ENCODE measurements around the gene AKT1S1. TPM values are rescaled to one million over a fixed set of nuclear protein-coding genes. Genes with fewer than 3 reads are reported as not detected.

Gene AKT1S1
- total RNA-seq, 1 experiment from 2014 or later = 70.6 TPM

DNA sequence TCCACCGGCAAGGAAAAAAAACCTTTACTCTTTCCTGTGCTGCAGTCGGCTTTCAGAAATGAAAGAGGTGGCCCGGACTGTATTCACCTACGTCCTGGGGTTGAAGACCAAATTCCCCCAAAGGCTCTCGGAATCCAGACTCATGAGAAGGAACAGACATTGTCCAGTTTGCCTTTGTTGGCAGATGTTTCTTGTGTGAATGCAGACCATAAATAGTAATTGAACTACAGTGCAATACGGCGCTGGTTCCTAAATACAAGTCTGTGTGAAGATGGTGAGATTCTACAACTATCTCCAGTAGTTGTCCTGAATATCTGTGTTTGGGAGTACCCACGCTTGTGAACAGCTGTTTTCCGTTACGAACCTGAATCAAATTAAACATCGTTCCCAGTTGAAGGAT, 37.4 kb downstream of the AKT1S1 start (continued):
- TF ChIP-seq, protein P1, sequence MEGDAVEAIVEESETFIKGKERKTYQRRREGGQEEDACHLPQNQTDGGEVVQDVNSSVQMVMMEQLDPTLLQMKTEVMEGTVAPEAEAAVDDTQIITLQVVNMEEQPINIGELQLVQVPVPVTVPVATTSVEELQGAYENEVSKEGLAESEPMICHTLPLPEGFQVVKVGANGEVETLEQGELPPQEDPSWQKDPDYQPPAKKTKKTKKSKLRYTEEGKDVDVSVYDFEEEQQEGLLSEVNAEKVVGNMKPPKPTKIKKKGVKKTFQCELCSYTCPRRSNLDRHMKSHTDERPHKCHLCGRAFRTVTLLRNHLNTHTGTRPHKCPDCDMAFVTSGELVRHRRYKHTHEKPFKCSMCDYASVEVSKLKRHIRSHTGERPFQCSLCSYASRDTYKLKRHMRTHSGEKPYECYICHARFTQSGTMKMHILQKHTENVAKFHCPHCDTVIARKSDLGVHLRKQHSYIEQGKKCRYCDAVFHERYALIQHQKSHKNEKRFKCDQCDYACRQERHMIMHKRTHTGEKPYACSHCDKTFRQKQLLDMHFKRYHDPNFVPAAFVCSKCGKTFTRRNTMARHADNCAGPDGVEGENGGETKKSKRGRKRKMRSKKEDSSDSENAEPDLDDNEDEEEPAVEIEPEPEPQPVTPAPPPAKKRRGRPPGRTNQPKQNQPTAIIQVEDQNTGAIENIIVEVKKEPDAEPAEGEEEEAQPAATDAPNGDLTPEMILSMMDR (IDR thresholded peaks at IDR 0.05 in 2 of 3, conservative IDR thresholded peaks at IDR 0.05 in 1 of 3; ENCODE audit: borderline replicate concordance in 1 of 3, insufficient read depth in 1 of 3, low read depth in 2 of 3, low read length in 2 of 3) = no peak
- TF ChIP-seq ZNF274 (IDR thresholded peaks at IDR 0.05; ENCODE audit: low read depth, low read length) = no peak

DNA sequence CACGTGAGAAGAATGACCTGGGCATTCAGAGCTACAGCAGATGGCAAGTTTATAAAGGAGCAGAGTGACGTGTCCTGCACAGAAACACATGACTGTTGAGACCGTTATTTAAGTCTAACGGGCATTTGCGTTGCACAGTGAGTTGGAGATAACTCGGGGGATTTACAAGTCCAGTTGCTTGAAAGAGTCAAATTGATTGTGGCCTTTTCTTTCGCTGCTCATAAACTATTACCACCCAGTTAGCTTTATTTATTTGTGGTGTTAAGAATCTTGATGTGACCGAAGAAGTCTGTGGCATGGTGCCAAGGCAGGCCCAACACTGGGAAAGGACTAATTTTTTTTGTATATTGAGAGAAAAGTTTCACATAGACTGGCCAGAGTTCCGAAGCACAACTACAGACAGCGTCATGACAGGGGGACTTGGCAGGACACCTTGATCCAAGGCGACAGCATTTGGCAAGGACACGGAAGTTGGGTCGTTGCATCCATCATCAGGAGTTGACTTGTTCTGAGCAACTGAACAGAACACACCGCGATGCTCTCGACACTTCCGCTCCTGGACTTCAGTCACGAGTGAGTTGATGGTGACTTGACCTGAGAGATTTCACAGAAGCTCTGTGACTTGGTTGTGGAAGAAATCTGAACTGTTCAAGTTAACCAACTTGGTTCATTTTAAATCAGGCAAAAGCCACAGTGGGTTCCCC, 38.1 kb downstream of the AKT1S1 start:
- CTCF ChIA-PET = no interaction called here
- DNase-seq (ENCODE audit: low read depth, low spot score) (no peak), ATAC-seq (no peak)
- peaks cover 26 to 35% of the 10 kb centered on the region in 2 experiments for H3K36me3 ChIP-seq (ENCODE audit: control insufficient read depth in 1 of 2, insufficient read depth in 2 of 2, low read length in 2 of 2)
- H2AFZ ChIP-seq (ENCODE audit: low read depth, low read length, poor library complexity, severe bottlenecking) = no peak overlapping the region
- intact Hi-C loops (cut with micrococcal nuclease) = no loop called here
- RAD21 ChIA-PET (ENCODE audit: low non-redundant PET in 1 of 2, low total read pairs in 2 of 2, uncharacterized antibody in 2 of 2, unreplicated experiment in 2 of 2) = no interaction called here
- H4K20me1 ChIP-seq (ENCODE audit: insufficient read depth) = no peaks in the 10 kb centered on the region
- H3K79me2 ChIP-seq (ENCODE audit: insufficient read depth, low read length) = no peaks in the 10 kb centered on the region
- H3K4me3 ChIP-seq (replicated peaks in 1 of 2; ENCODE audit: low read depth in 1 of 2, low read length in 2 of 2) = no peak overlapping the region
- no peaks in the 10 kb centered on the region for H3K27me3 ChIP-seq (ENCODE audit: insufficient read depth, low read length)
- H3K9me2 ChIP-seq (ENCODE audit: insufficient read depth) = no peaks in the 10 kb centered on the region
- H3K4me1 ChIP-seq (ENCODE audit: control insufficient read depth in 1 of 2, insufficient read depth in 2 of 2, low read length in 2 of 2) = no peaks in the 10 kb centered on the region
- TSS peak; percentile 39 for BruUV-seq (replicated peaks)
- no peak overlapping the region for H3K4me2 ChIP-seq (ENCODE audit: low read length)
- no peak overlapping the region for H3K9ac ChIP-seq (ENCODE audit: low read length)
- no peak overlapping the region for H3K27ac ChIP-seq (ENCODE audit: low read depth, low read length)
- POLR2A ChIA-PET = no interaction called here
- H3K9me3 ChIP-seq (ENCODE audit: control insufficient read depth in 1 of 2, insufficient read depth in 1 of 2, low read depth in 1 of 2, low read length in 2 of 2) = no peaks in the 10 kb centered on the region
- TF ChIP-seq ELF1 (IDR thresholded peaks at IDR 0.05; ENCODE audit: borderline replicate concordance, low read depth) (no peak), ZFX (IDR thresholded peaks at IDR 0.05) (no peak), FOSL1 (IDR thresholded peaks at IDR 0.05; ENCODE audit: low read depth) (no peak), EZH2 (IDR thresholded peaks at IDR 0.05) (no peak), EZH2phosphoT487 (IDR thresholded peaks at IDR 0.05; ENCODE audit: borderline replicate concordance) (no peak), RAD21 (IDR thresholded peaks at IDR 0.05; ENCODE audit: low read depth) (no peak), JUND (IDR thresholded peaks at IDR 0.05) (no peak), CBX3 (IDR thresholded peaks at IDR 0.05; ENCODE audit: low read depth) (no peak), YY1 (IDR thresholded peaks at IDR 0.05; ENCODE audit: extremely low read depth, insufficient replicate concordance, low read depth, low read length) (no peak), POLR2A (IDR thresholded peaks at IDR 0.05; ENCODE audit: borderline replicate concordance, extremely low read depth, insufficient read depth, insufficient read length) (no peak), ATF3 (IDR thresholded peaks at IDR 0.05) (no peak), EGR1 (IDR thresholded peaks at IDR 0.05; ENCODE audit: low read depth) (no peak), ZNF274 (IDR thresholded peaks at IDR 0.05; ENCODE audit: low read depth, low read length) (no peak)
- TF ChIP-seq, protein P2, sequence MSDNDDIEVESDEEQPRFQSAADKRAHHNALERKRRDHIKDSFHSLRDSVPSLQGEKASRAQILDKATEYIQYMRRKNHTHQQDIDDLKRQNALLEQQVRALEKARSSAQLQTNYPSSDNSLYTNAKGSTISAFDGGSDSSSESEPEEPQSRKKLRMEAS (IDR thresholded peaks at IDR 0.05) = no peak
- TF ChIP-seq, protein P3, sequence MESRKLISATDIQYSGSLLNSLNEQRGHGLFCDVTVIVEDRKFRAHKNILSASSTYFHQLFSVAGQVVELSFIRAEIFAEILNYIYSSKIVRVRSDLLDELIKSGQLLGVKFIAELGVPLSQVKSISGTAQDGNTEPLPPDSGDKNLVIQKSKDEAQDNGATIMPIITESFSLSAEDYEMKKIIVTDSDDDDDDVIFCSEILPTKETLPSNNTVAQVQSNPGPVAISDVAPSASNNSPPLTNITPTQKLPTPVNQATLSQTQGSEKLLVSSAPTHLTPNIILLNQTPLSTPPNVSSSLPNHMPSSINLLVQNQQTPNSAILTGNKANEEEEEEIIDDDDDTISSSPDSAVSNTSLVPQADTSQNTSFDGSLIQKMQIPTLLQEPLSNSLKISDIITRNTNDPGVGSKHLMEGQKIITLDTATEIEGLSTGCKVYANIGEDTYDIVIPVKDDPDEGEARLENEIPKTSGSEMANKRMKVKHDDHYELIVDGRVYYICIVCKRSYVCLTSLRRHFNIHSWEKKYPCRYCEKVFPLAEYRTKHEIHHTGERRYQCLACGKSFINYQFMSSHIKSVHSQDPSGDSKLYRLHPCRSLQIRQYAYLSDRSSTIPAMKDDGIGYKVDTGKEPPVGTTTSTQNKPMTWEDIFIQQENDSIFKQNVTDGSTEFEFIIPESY (IDR thresholded peaks at IDR 0.05; ENCODE audit: extremely low read depth, insufficient replicate concordance, low read length) = no peak
- TF ChIP-seq, protein P1 (IDR thresholded peaks at IDR 0.05 in 2 of 3, conservative IDR thresholded peaks at IDR 0.05 in 1 of 3; ENCODE audit: borderline replicate concordance in 1 of 3, insufficient read depth in 1 of 3, low read depth in 2 of 3, low read length in 2 of 3) = no peak
